Measurements from ENCODE around the gene ERV3-1.
"Not testable (repeated sequence)": the region's sequence is repeated elsewhere in the genome, so short reads cannot be mapped to it uniquely, and the experiment has no call there.

- not testable (repeated sequence) for TF ChIP-seq POLR2A (IDR thresholded peaks at IDR 0.05); CTCF (IDR thresholded peaks at IDR 0.05); POLR2AphosphoS5 (IDR thresholded peaks at IDR 0.05); EP300 (IDR thresholded peaks at IDR 0.05; ENCODE audit: low read depth)
Observed at GRCh38 chr7:65055786-65056185, 49.3 kb upstream of the ERV3-1 start.
